Medulla oblongata (tissue), 1 donor: ENCODE results near the gene WDR49.
"Not testable (repeated sequence)": the region's sequence is repeated elsewhere in the genome, so short reads cannot be mapped to it uniquely, and the experiment has no call there.

Experiments
- DNase-seq: peaks from one replicate; pipeline ENCODE4 v3.0.0-alpha.2; 2015; ENCODE audit errors: extremely low spot score

The WDR49 gene

GRCh38 chr3:167614196-167614595 is 39.5 kb downstream of the WDR49 start:
- not testable (repeated sequence) for DNase-seq

DNA sequence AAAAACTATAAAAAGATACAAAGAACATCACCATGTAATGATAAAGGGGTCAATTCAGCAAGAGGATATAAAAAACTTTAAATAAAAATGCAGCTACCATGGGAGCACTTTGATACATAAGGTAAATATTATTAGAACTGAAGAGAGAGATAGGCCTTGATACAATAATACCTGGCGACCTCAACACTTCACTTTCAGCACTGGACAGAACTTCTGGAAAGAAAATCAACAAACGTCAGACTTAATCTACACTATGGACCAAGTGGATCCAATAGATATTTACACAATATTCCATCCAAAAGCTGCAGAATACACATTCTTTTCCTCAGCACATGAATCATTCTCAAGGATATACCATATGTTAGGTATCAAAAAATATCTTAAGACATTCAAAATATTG is 42.0 kb downstream of the WDR49 start:
- no peak for DNase-seq

DNA sequence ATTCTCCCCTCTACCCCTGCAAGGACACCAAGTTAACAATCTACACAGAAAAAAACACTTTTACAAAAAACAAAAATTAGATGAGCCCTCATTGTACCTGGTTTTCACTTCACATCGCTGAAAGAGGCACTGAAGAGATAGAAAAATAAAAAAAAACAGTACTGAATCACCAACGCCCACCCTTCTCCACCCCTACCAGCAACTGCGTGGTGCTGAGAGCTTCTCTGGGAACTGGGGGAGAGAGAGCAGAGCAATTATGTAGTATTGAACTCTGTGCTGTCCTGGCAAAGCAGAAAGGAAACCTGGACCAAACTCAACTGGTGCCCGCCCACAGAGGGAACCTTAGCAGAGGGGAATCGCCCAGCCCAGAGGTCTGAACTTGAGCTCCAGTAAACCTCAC is 44.6 kb downstream of the WDR49 start:
- no peak for DNase-seq

DNA sequence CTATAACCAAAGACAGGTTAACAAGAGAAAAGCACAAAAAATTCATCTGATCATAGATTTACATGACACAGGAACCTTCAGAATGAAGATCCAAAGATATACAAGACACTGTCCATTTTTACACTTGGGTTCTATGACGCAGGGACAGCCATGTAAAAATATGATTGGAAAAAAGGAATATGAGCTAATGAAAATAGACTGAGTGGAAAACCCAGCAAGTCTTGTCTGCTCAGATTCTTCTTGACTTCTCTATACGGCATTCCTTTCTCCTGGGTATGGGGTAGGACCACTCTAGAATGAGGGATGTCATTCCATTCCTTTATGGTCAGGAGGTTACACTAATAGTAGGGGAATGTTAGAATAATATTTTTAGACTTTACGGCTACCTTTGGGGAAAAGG is 46.9 kb downstream of the WDR49 start:
- DNase-seq: no peak

DNA sequence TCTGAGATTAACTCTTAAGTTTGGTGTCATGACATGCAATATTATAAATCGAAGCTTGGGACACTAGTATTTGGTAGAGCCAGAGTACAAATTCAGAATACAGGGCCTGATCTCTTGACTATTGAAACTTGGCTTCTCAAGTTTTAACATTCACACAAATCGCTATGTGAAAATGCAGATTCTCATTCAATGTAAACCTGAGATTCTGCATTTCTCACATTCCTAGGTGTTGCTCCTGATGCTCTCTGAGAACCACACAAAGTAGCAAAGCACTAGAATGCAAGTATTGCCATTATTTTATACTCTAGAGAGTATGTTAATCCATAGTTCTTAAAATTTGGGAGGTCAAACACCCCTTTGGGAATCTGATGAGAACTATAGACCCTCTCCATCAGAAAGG is 47.9 kb downstream of the WDR49 start:
- DNase-seq: no peak

GRCh38 chr3:167602041-167602440 is 51.7 kb downstream of the WDR49 start:
- peak; percentile 20 for DNase-seq

GRCh38 chr3:167587651-167588050 is 66.1 kb downstream of the WDR49 start:
- DNase-seq: no peak

DNA sequence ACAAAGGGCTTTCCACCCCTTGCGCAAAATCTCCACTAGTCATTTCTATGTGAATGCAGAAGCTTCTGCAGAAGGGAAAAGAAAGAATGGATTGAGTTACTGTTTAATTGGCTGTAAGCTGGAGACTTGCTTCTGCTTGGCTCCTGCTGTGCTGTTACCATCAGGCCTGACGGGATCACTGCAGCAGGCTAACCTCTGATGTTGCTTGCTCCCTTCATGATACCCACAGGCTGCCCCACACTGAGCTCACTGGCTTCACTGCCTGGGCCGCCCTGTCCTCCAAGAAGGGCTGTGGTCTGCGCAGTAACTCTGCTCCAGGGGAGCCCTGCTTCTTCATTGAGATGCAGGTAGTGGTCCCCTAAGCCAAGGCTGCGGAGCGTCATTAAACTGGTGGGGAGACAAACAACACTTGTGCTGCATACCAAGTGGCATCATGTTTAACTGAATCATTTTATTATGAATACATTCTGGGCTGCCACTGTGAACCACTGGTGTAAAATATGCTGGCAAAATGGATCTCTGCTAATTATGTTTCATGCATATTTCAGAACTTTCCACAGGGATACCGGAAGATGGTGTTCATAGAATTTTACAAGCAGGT is 78.6 kb downstream of the WDR49 start:
- DNase-seq: peak; percentile 9

GRCh38 chr3:167572991-167573390 is 80.8 kb downstream of the WDR49 start:
- DNase-seq: no peak

- DNase-seq: no peak
Observed at GRCh38 chr3:167568634-167569033, 85.1 kb downstream of the WDR49 start.

GRCh38 chr3:167565489-167565888 is 88.3 kb downstream of the WDR49 start:
- no peak for DNase-seq

- no peak for DNase-seq
Observed at GRCh38 chr3:167564612-167565011, 89.1 kb downstream of the WDR49 start.

GRCh38 chr3:167559924-167560323 is 93.8 kb downstream of the WDR49 start:
- no peak for DNase-seq

DNA sequence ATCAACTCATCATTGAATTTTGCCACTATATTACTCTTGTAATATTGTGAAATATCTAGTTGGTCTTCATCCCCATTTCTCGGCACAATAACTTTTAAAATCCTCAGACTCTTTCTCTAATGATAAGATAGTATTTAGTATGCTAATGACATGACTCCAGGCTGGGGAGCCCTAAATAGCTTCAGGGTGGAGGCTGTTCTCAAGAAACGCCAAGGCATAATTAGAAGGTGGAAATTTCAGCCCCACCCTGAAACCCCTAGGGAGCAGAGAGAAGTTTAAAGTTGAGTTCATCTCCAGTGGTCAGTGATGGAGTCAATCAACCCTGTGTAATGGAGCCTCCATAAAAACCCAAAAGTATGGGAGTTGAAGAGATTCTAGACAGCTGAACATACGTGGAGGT is 98.8 kb downstream of the WDR49 start:
- no peak for DNase-seq

- DNase-seq: no peak
Observed at GRCh38 chr3:167538081-167538480, 115.7 kb downstream of the WDR49 start.

DNA sequence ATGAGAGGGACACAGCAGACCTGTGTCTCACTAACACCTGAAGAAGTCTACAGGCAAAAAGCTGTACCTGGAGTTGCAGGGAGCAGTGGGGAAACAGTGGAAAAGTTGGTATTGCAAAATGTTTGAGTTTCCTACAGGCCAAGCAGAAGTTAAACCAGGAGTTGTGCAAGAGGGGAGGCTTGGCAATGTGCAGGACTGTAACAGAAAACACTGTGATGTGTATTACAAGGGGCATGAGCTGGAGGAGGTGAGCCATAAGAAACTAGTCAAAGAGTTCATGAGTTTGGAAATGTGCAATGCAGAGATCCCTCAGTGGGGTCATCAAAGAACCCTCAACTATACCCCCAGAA is 132.8 kb downstream of the WDR49 start:
- no peak for DNase-seq

GRCh38 chr3:167520266-167521005 is 133.3 kb downstream of the WDR49 start:
- DNase-seq: no peak

GRCh38 chr3:167507954-167508353 is 145.8 kb downstream of the WDR49 start:
- DNase-seq: no peak

- no peak for DNase-seq
Observed at GRCh38 chr3:167502401-167502800, 151.3 kb downstream of the WDR49 start.

- no peak for DNase-seq
Observed at GRCh38 chr3:167501941-167502340, 151.8 kb downstream of the WDR49 start.

DNA sequence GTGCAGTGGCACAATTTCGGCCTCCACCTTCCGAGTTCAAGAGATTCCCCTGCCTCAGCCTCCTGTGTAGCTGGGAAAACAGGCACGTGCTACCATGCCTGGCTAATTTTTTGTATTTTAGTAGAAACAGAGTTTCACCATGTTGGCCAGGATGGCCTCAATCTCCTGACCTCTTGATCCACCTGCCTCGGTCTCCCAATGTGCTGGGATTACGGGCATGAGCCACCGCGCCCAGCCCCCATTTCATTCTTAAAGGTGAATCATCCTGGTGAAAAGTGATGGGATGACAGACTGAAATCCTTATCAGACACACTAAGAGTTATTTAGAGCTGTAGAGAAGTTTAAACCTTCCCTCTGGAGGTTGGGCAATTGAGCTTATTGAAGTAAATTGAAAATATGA is 155.8 kb downstream of the WDR49 start:
- DNase-seq: no peak

DNA sequence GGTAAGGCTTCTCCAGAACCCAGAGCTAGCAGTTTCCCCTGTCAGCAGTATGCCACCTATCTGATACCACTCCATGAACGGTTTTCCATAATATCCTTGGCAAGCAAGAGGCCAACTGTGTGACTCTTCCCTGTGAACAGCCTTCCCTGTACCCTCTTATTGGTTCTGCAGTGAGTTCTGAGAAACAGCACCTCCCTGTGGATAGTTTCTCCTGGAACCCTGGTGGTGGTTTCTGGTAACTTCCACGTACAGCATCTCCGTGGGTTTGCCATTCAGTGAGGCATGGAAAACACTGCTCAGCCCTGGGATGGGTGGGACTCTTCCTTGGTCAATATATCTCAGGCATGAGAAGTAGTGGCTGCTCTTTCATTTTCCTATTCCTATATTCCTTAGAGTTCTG is 160.5 kb downstream of the WDR49 start:
- DNase-seq: no peak

DNA sequence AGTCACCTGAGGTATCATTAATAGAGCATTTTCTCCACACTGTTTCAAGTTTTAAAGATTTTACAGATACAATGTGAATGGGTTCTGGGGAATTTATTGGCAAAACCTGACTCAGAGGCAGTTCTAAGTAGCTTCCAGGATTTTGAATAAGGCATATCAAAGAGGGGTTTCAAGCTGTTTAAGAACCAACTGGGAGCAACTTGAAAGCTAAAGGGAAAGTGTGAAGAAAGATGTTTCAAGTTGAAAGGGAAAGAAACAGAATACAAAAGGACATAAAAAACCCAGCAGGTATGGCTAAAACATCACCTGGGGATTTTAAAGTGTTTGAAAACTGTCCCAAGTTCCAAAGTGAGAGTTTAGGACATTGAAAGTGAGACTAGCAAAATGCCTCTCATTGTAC is 162.1 kb downstream of the WDR49 start:
- DNase-seq: no peak

DNA sequence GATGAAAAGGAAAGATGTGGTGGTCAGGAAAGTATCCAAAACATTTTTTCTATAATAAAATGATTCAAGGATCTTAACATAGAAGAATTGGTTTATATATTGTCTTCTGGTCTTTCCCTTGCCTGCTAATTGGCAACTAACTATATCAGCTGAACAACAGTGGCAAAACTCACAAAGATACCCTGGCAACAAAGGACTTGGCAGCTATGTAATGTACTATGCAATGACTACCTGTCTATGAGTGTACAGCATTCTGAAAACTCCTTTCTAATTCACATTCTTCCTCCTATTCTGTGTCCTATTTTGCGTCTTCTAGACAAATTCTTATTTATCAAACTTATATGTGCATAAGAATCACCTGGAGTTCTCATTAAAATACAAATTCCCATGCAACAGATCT is 164.2 kb downstream of the WDR49 start:
- DNase-seq: no peak
